ENCODE data around the gene LARP4B.

The LARP4B gene

GRCh38 chr10:822197-822596, 109.3 kb downstream of the LARP4B start:
- no peaks in the 10 kb centered on the region for H3K9me2 ChIP-seq (replicated peaks; ENCODE audit: insufficient read depth, low read length)
- H3K4me3 ChIP-seq (ENCODE audit: low read length), result no peak overlapping the region
- H3K4me2 ChIP-seq (ENCODE audit: low read depth, low read length), result no peak overlapping the region
- H3K36me3 ChIP-seq (replicated peaks; ENCODE audit: insufficient read depth, low read length), result peaks cover 9% of the 10 kb centered on the region
- no peaks in the 10 kb centered on the region for H3K4me1 ChIP-seq (ENCODE audit: low read length)
- 0 out of 2 replicates have a peak, but pooled peaks cover 9% of the 10 kb centered on the region for H3K79me2 ChIP-seq (ENCODE audit: low read length)
- no peak overlapping the region for H3K9ac ChIP-seq (ENCODE audit: low read length)
- no peaks in the 10 kb centered on the region for H3F3A ChIP-seq (ENCODE audit: insufficient read depth, low read length)
- H4K20me1 ChIP-seq (ENCODE audit: insufficient read depth, low read length), result no peaks in the 10 kb centered on the region
- no peak for DNase-seq
- H3K9me3 ChIP-seq (replicated peaks; ENCODE audit: insufficient read depth, low read length), result no peaks in the 10 kb centered on the region
- H2AFZ ChIP-seq (ENCODE audit: low read length), result no peak overlapping the region
- TF ChIP-seq EZH2phosphoT487 (IDR thresholded peaks at IDR 0.05; ENCODE audit: low read length) (no peak), EZH2 (optimal IDR thresholded peaks at IDR 0.05; ENCODE audit: low read depth, low read length) (no peak)
- TF ChIP-seq, protein P1, sequence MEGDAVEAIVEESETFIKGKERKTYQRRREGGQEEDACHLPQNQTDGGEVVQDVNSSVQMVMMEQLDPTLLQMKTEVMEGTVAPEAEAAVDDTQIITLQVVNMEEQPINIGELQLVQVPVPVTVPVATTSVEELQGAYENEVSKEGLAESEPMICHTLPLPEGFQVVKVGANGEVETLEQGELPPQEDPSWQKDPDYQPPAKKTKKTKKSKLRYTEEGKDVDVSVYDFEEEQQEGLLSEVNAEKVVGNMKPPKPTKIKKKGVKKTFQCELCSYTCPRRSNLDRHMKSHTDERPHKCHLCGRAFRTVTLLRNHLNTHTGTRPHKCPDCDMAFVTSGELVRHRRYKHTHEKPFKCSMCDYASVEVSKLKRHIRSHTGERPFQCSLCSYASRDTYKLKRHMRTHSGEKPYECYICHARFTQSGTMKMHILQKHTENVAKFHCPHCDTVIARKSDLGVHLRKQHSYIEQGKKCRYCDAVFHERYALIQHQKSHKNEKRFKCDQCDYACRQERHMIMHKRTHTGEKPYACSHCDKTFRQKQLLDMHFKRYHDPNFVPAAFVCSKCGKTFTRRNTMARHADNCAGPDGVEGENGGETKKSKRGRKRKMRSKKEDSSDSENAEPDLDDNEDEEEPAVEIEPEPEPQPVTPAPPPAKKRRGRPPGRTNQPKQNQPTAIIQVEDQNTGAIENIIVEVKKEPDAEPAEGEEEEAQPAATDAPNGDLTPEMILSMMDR (IDR thresholded peaks at IDR 0.05; ENCODE audit: low read length), result no peak
- no peaks in the 10 kb centered on the region for H3K27me3 ChIP-seq (replicated peaks; ENCODE audit: insufficient read depth, low read length)
- H3K27ac ChIP-seq (ENCODE audit: low read length), result no peak overlapping the region

GRCh38 chr10:821322-821721, 110.2 kb downstream of the LARP4B start:
- Histone ChIP-seq H3K4me3 (ENCODE audit: low read length) (no peak overlapping the region), H3K79me2 (ENCODE audit: low read length) (0 out of 2 replicates have a peak, but pooled peaks cover 7% of the 10 kb centered on the region), H3K4me2 (ENCODE audit: low read depth, low read length) (no peak overlapping the region), H2AFZ (ENCODE audit: low read length) (no peak overlapping the region), H3F3A (ENCODE audit: insufficient read depth, low read length) (no peaks in the 10 kb centered on the region), H3K36me3 (replicated peaks; ENCODE audit: insufficient read depth, low read length) (peaks cover 9% of the 10 kb centered on the region), H3K27me3 (replicated peaks; ENCODE audit: insufficient read depth, low read length) (no peaks in the 10 kb centered on the region), H4K20me1 (ENCODE audit: insufficient read depth, low read length) (no peaks in the 10 kb centered on the region), H3K9me3 (replicated peaks; ENCODE audit: insufficient read depth, low read length) (no peaks in the 10 kb centered on the region), H3K9me2 (replicated peaks; ENCODE audit: insufficient read depth, low read length) (no peaks in the 10 kb centered on the region), H3K9ac (ENCODE audit: low read length) (no peak overlapping the region), H3K4me1 (ENCODE audit: low read length) (no peaks in the 10 kb centered on the region), H3K27ac (ENCODE audit: low read length) (no peak overlapping the region)
- DNase-seq, result no peak
- no peak for TF ChIP-seq EZH2 (optimal IDR thresholded peaks at IDR 0.05; ENCODE audit: low read depth, low read length)

- no peaks in the 10 kb centered on the region for H3K9me3 ChIP-seq (replicated peaks; ENCODE audit: insufficient read depth, low read length)
- H3K36me3 ChIP-seq (replicated peaks; ENCODE audit: insufficient read depth, low read length), result peaks cover 12% of the 10 kb centered on the region
- H3K9me2 ChIP-seq (replicated peaks; ENCODE audit: insufficient read depth, low read length), result no peaks in the 10 kb centered on the region
- H3K4me1 ChIP-seq (ENCODE audit: low read length), result no peaks in the 10 kb centered on the region
- no peak overlapping the region for H3K9ac ChIP-seq (ENCODE audit: low read length)
- no peak overlapping the region for H3K4me2 ChIP-seq (ENCODE audit: low read depth, low read length)
- no peak overlapping the region for H3K27ac ChIP-seq (ENCODE audit: low read length)
- no peak for DNase-seq
- H2AFZ ChIP-seq (ENCODE audit: low read length), result no peak overlapping the region
- no peaks in the 10 kb centered on the region for H3K27me3 ChIP-seq (replicated peaks; ENCODE audit: insufficient read depth, low read length)
- 0 out of 2 replicates have a peak, but pooled peaks cover 6% of the 10 kb centered on the region for H3K79me2 ChIP-seq (ENCODE audit: low read length)
- no peaks in the 10 kb centered on the region for H3F3A ChIP-seq (ENCODE audit: insufficient read depth, low read length)
- H4K20me1 ChIP-seq (ENCODE audit: insufficient read depth, low read length), result no peaks in the 10 kb centered on the region
- no peak overlapping the region for H3K4me3 ChIP-seq (ENCODE audit: low read length)
- TF ChIP-seq EZH2phosphoT487 (IDR thresholded peaks at IDR 0.05; ENCODE audit: low read length), result no peak
Observed at GRCh38 chr10:819816-820215, 111.7 kb downstream of the LARP4B start.

DNA sequence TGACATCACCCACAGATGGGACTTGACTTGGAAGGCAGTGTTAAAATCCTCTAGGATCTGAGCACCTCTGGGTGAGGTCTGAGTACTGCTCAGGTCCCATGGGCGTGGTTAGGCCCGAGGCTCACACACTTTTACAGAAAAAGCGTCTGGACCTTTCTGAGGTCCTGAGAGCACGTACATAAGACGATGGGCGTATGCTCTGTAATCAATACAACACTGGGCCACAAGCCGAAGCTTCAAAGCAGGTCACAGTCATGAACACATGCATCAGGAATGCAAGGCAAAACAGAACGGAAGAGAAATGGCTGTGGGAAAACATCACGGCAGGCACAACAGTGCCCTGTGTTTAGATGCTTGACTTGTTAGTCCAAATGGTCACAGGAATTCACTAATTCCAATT, 112.2 kb downstream of the LARP4B start:
- Histone ChIP-seq H3K4me2 (ENCODE audit: low read depth, low read length) (no peak overlapping the region), H3K9me3 (replicated peaks; ENCODE audit: insufficient read depth, low read length) (no peaks in the 10 kb centered on the region), H3K27ac (ENCODE audit: low read length) (no peak overlapping the region), H3F3A (ENCODE audit: insufficient read depth, low read length) (no peaks in the 10 kb centered on the region), H2AFZ (ENCODE audit: low read length) (no peak overlapping the region), H3K4me1 (ENCODE audit: low read length) (no peaks in the 10 kb centered on the region), H3K36me3 (replicated peaks; ENCODE audit: insufficient read depth, low read length) (peaks cover 17% of the 10 kb centered on the region), H3K9ac (ENCODE audit: low read length) (no peak overlapping the region), H3K4me3 (ENCODE audit: low read length) (no peak overlapping the region), H3K9me2 (replicated peaks; ENCODE audit: insufficient read depth, low read length) (no peaks in the 10 kb centered on the region), H4K20me1 (ENCODE audit: insufficient read depth, low read length) (no peaks in the 10 kb centered on the region), H3K27me3 (replicated peaks; ENCODE audit: insufficient read depth, low read length) (no peaks in the 10 kb centered on the region), H3K79me2 (ENCODE audit: low read length) (0 out of 2 replicates have a peak, but pooled peaks cover 6% of the 10 kb centered on the region)
- TF ChIP-seq EZH2 (optimal IDR thresholded peaks at IDR 0.05; ENCODE audit: low read depth, low read length), result no peak
- TF ChIP-seq EZH2phosphoT487 (IDR thresholded peaks at IDR 0.05; ENCODE audit: low read length), result no peak
- TF ChIP-seq, protein P1 (IDR thresholded peaks at IDR 0.05; ENCODE audit: low read length), result no peak
- no peak for DNase-seq

All from MM.1S (cell line).